Esophagus squamous epithelium (tissue), 5 donors: ENCODE data around the gene BICRAL. TPM values are rescaled to one million over a fixed set of nuclear protein-coding genes. Genes with fewer than 3 reads are reported as not detected.
"Not testable (repeated sequence)": the region's sequence is repeated elsewhere in the genome, so short reads cannot be mapped to it uniquely, and the experiment has no call there.

ENCODE experiments used
- DNase-seq: peaks from one replicate; lab custom pipeline; 2025; lab: John Stamatoyannopoulos, UW
- H3K27ac ChIP-seq, 4 donors: fragments of 200-600 bp; sonication (generic); one replicate each; pipeline ENCODE4 v1.5.1; 2016 to 2019; ENCODE audit warnings: mild to moderate bottlenecking in 1 of 4
- H3K27me3 ChIP-seq, 4 donors: fragments of 200-600 bp; sonication (generic); 1 replicate in 3 of 4; 2 replicates in 1 of 4; pipeline versions ENCODE4 v1.5.1 to v1.6.0; 2017 to 2021; ENCODE audit warnings: antibody characterized with exemption in 1 of 4
- H3K36me3 ChIP-seq, 3 donors: fragments of 200-600 bp; sonication (generic); one replicate each; pipeline ENCODE4 v1.5.1; 2016 to 2019
- H3K4me1 ChIP-seq, 3 donors: fragments of 200-600 bp; sonication (generic); one replicate each; pipeline ENCODE4 v1.5.1; 2017 to 2019
- H3K4me3 ChIP-seq, 4 donors: fragments of 200-600 bp; sonication (generic); 1 replicate in 3 of 4; 2 replicates in 1 of 4; pipeline ENCODE4 v1.5.1; 2016 to 2019; ENCODE audit warnings: mild to moderate bottlenecking in 2 of 4, moderate library complexity in 1 of 4
- H3K9me3 ChIP-seq, 3 donors: fragments of 200-600 bp; sonication (generic); one replicate each; pipeline ENCODE4 v1.5.1; 2016 to 2019
- CTCF ChIP-seq, 6 experiments: fragments of 450-650 bp in 4 of 6; fragments of 200-600 bp in 2 of 6; sonication (generic) in 2 of 6; IDR thresholded peaks; one replicate each; pipeline ENCODE4 v1.5.1; 2016 to 2019; ENCODE audit warnings: antibody characterized with exemption in 6 of 6, mild to moderate bottlenecking in 4 of 6, moderate library complexity in 4 of 6
- POLR2A ChIP-seq, 4 donors: fragments of 450-650 bp; IDR thresholded peaks; one replicate each; pipeline ENCODE4 v1.6.1; 2017; ENCODE audit warnings: antibody characterized with exemption in 4 of 4, mild to moderate bottlenecking in 4 of 4, moderate library complexity in 3 of 4
- WGBS, 2 donors: methylation state at CpG; one replicate each; pipeline ENCODE4 v1.1.5; 2018; 5-methylcytosine and 5-hydroxymethylcytosine counted together
- intact Hi-C: fragments of 100-400 bp; cut with DNase I; formaldehyde crosslinking; loops from one replicate; pipeline ENCODE4 v1.15.0; 2022
- total RNA-seq, 4 donors: library from RNA; depleted of rRNA; stranded (reverse); fragments of >200 nt; gene quantifications; one replicate each; pipeline ENCODE4 v1.1.0, GENCODE V29; 2016
- donor health status: DM: yes; HTN: yes; CAD: no.

Gene BICRAL
- total RNA-seq, 4 donors from 2014 or later: 5.8 to 13.9 (median 8.9) TPM

- Histone ChIP-seq H3K27me3 (no peaks in the 10 kb centered on the region), H3K36me3 (peaks cover 0 to 36% (median 8%) of the 10 kb centered on the region in 3 donors), H3K27ac (peak overlapping the region; percentile 92 to 98 (median 97)), H3K4me3 (peak overlapping the region; percentile 59 to 97 (median 90)), H3K9me3 (no peaks in the 10 kb centered on the region), H3K4me1 (peaks cover 9 to 28% (median 10%) of the 10 kb centered on the region in 3 donors)
- peak in 2 of 4 donors; percentile 75 to 81 for TF ChIP-seq POLR2A (IDR thresholded peaks at IDR 0.05)
- TF ChIP-seq CTCF (IDR thresholded peaks at IDR 0.05): no peak
- intact Hi-C loops: no loop called here
- DNase-seq: peak; percentile 71
- WGBS, 2 donors: 0% methylated on average over 23 to 27 of the region's 63 CpGs
These were observed 108.7 kb downstream of the BICRAL start for GRCh38 chr6:42890311-42891198.

GRCh38 chr6:42891199-42891722 lies 109.4 kb downstream of the BICRAL start:
- intact Hi-C loops: no loop called here
- DNase-seq: no peak
- Histone ChIP-seq H3K9me3 (no peaks in the 10 kb centered on the region), H3K36me3 (peaks cover 0 to 29% (median 3%) of the 10 kb centered on the region in 3 donors), H3K4me3 (peak overlapping the region; percentile 59 to 97 (median 90)), H3K4me1 (peaks cover 9 to 28% (median 10%) of the 10 kb centered on the region in 3 donors), H3K27me3 (no peaks in the 10 kb centered on the region), H3K27ac (peak overlapping the region; percentile 92 to 98 (median 97))
- 34 to 43% methylated on average over 13 to 15 of the region's 17 CpGs for WGBS, 2 donors
- TF ChIP-seq POLR2A (IDR thresholded peaks at IDR 0.05) (no peak), CTCF (IDR thresholded peaks at IDR 0.05) (no peak)

- peaks cover 9 to 31% (median 10%) of the 10 kb centered on the region in 3 donors for H3K4me1 ChIP-seq
- H3K36me3 ChIP-seq, DNase-seq, H3K9me3 ChIP-seq, H3K4me3 ChIP-seq, H3K27me3 ChIP-seq, intact Hi-C loops: not testable (repeated sequence)
- 71% methylated on average over 17 of the region's 19 CpGs for WGBS, 2 donors
- H3K27ac ChIP-seq: peak overlapping the region in 1 of 4 donors; percentile 29
These were observed 112.4 kb downstream of the BICRAL start for GRCh38 chr6:42894041-42894828.

GRCh38 chr6:42896178-42896719 lies 114.4 kb downstream of the BICRAL start:
- Histone ChIP-seq H3K4me1 (peaks cover 2 to 21% (median 3%) of the 10 kb centered on the region in 3 donors), H3K27me3 (no peaks in the 10 kb centered on the region), H3K36me3 (no peaks in the 10 kb centered on the region), H3K4me3 (no peak overlapping the region), H3K9me3 (no peaks in the 10 kb centered on the region), H3K27ac (no peak overlapping the region)
- intact Hi-C loops: no loop called here
- DNase-seq: no peak
- WGBS, 2 donors: 82 to 83% methylated on average over 10 of the region's 10 CpGs
- TF ChIP-seq POLR2A (IDR thresholded peaks at IDR 0.05): no peak
- TF ChIP-seq CTCF (IDR thresholded peaks at IDR 0.05): no peak

GRCh38 chr6:42898891-42899361 lies 117.1 kb downstream of the BICRAL start:
- intact Hi-C loops: no loop called here
- Histone ChIP-seq H3K9me3 (no peaks in the 10 kb centered on the region), H3K27ac (no peak overlapping the region), H3K27me3 (no peaks in the 10 kb centered on the region), H3K36me3 (no peaks in the 10 kb centered on the region), H3K4me1 (peaks cover 4 to 34% (median 4%) of the 10 kb centered on the region in 3 donors), H3K4me3 (no peak overlapping the region)
- TF ChIP-seq POLR2A (IDR thresholded peaks at IDR 0.05): no peak
- TF ChIP-seq CTCF (IDR thresholded peaks at IDR 0.05): peak; percentile 60 to 87 (median 79)
- peak; percentile 10 for DNase-seq
- WGBS, 2 donors: 7 to 11% methylated on average over 10 of the region's 10 CpGs
